ENCODE measurements around the gene CRYBB1. TPM values are rescaled to one million over a fixed set of nuclear protein-coding genes. Genes with fewer than 3 reads are reported as not detected.

Gene CRYBB1
- total and polyA plus RNA-seq, 2 donors from 2014 or later = 0.54 to 1.7 TPM

GRCh38 chr22:26577081-26577480 lies 40.7 kb downstream of the CRYBB1 start:
- H3K9ac ChIP-seq (ENCODE audit: low read length in 3 of 3) = no peak overlapping the region
- DNase-seq (no peak), FAIRE-seq (no peak)
- peaks cover 0 to 13% (median 4%) of the 10 kb centered on the region in 3 donors for H3K4me1 ChIP-seq (ENCODE audit: control insufficient read depth in 2 of 3, insufficient read depth in 2 of 3, low read depth in 1 of 3, low read length in 3 of 3)
- H3K27ac ChIP-seq (ENCODE audit: low read depth in 2 of 2, low read length in 2 of 2) = no peak overlapping the region
- H3K4me3 ChIP-seq (ENCODE audit: low read length in 3 of 3) = no peak overlapping the region
- H3K9me3 ChIP-seq (ENCODE audit: control insufficient read depth in 2 of 3, insufficient read depth in 1 of 3, low read length in 3 of 3) = no peaks in the 10 kb centered on the region
- H3K36me3 ChIP-seq (ENCODE audit: control insufficient read depth in 2 of 3, insufficient read depth in 3 of 3, low read length in 3 of 3) = no peaks in the 10 kb centered on the region
- TF ChIP-seq, protein P1, sequence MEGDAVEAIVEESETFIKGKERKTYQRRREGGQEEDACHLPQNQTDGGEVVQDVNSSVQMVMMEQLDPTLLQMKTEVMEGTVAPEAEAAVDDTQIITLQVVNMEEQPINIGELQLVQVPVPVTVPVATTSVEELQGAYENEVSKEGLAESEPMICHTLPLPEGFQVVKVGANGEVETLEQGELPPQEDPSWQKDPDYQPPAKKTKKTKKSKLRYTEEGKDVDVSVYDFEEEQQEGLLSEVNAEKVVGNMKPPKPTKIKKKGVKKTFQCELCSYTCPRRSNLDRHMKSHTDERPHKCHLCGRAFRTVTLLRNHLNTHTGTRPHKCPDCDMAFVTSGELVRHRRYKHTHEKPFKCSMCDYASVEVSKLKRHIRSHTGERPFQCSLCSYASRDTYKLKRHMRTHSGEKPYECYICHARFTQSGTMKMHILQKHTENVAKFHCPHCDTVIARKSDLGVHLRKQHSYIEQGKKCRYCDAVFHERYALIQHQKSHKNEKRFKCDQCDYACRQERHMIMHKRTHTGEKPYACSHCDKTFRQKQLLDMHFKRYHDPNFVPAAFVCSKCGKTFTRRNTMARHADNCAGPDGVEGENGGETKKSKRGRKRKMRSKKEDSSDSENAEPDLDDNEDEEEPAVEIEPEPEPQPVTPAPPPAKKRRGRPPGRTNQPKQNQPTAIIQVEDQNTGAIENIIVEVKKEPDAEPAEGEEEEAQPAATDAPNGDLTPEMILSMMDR (IDR thresholded peaks at IDR 0.05; ENCODE audit: borderline replicate concordance, extremely low read depth, insufficient read depth) = no peak
- intact Hi-C loops (cut with DNase I) = no loop called here
- H3K27me3 ChIP-seq (ENCODE audit: control insufficient read depth, insufficient read depth, low read length) = no peaks in the 10 kb centered on the region

DNA sequence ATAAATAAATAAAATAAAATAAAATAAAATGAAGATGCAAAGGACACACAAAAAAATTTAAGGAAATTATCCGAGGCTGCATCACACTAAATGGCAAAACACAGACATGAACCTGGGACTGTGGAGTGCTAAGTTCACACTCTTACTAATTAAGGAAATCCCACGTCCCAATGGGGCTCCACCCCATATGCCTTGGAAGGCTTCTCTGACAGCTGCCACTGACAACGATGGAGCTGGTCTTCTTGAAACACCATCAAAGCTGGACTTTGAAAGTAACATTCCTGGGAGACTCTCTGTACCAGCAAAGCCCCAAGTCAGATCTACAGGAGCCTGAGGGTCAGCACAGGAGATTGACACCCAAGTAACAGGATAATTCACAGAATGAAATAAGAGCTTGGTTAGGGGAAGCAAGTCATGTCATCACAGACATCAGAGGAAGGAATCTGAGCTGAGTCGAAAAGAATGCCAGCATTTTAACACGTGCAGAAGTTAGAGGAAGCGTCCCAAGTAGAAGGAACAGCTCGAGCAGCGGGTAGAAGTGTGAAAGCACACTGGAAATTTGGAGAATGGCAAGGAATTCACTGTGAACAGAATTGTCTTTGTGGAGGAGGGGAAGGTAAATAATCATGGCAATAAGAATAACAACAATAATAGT lies 41.7 kb downstream of the CRYBB1 start:
- Histone ChIP-seq H3K9ac (ENCODE audit: low read length in 3 of 3) (no peak overlapping the region), H3K4me1 (ENCODE audit: control insufficient read depth in 2 of 3, insufficient read depth in 2 of 3, low read depth in 1 of 3, low read length in 3 of 3) (peaks cover 0 to 13% (median 4%) of the 10 kb centered on the region in 3 donors), H3K27me3 (ENCODE audit: control insufficient read depth, insufficient read depth, low read length) (no peaks in the 10 kb centered on the region), H3K27ac (ENCODE audit: low read depth in 2 of 2, low read length in 2 of 2) (no peak overlapping the region), H3K9me3 (ENCODE audit: control insufficient read depth in 2 of 3, insufficient read depth in 1 of 3, low read length in 3 of 3) (no peaks in the 10 kb centered on the region), H3K36me3 (ENCODE audit: control insufficient read depth in 2 of 3, insufficient read depth in 3 of 3, low read length in 3 of 3) (no peaks in the 10 kb centered on the region), H3K4me3 (ENCODE audit: low read length in 3 of 3) (no peak overlapping the region)
- intact Hi-C loops (cut with DNase I) = no loop called here
- FAIRE-seq (no peak), DNase-seq (peak in 2 of 5 donors; percentile 2 to 34)
- TF ChIP-seq, protein P1 (IDR thresholded peaks at IDR 0.05; ENCODE audit: borderline replicate concordance, extremely low read depth, insufficient read depth) = no peak

- Histone ChIP-seq H3K36me3 (ENCODE audit: control insufficient read depth in 2 of 3, insufficient read depth in 3 of 3, low read length in 3 of 3) (no peaks in the 10 kb centered on the region), H3K9ac (ENCODE audit: low read length in 3 of 3) (no peak overlapping the region), H3K27ac (ENCODE audit: low read depth in 2 of 2, low read length in 2 of 2) (peak overlapping the region in 1 of 2 donors; percentile 44), H3K9me3 (ENCODE audit: control insufficient read depth in 2 of 3, insufficient read depth in 1 of 3, low read length in 3 of 3) (no peaks in the 10 kb centered on the region), H3K4me3 (ENCODE audit: low read length in 3 of 3) (no peak overlapping the region), H3K27me3 (ENCODE audit: control insufficient read depth, insufficient read depth, low read length) (no peaks in the 10 kb centered on the region), H3K4me1 (ENCODE audit: control insufficient read depth in 2 of 3, insufficient read depth in 2 of 3, low read depth in 1 of 3, low read length in 3 of 3) (peaks cover 0 to 11% (median 4%) of the 10 kb centered on the region in 3 donors)
- FAIRE-seq = no peak
- DNase-seq = peak in 1 of 5 donors; percentile 2
- intact Hi-C loops (cut with DNase I) = no loop called here
- TF ChIP-seq, protein P1 (IDR thresholded peaks at IDR 0.05; ENCODE audit: borderline replicate concordance, extremely low read depth, insufficient read depth) = no peak
Measured at GRCh38 chr22:26574001-26574723, 43.7 kb downstream of the CRYBB1 start.

Data from kidney (tissue), 14 donors.